Tibial artery (tissue), 4 donors: ENCODE results near the gene PTH2R.
"Not testable (repeated sequence)": the region's sequence is repeated elsewhere in the genome, so short reads cannot be mapped to it uniquely, and the experiment has no call there.

Experiments used
- DNase-seq, 2 donors: peaks; one replicate each; pipeline ENCODE4 v3.0.0-alpha.2; 2019
- H3K27ac ChIP-seq, 2 donors: fragments of 200-600 bp; sonication (generic) in 1 of 2; 1 replicate in 1 of 2; 2 replicates in 1 of 2; pipeline ENCODE4 v1.5.1; 2018 to 2019; ENCODE audit warnings: mild to moderate bottlenecking in 1 of 2
- H3K27me3 ChIP-seq, 2 donors: fragments of 200-600 bp; sonication (generic) in 1 of 2; one replicate each; pipeline versions ENCODE4 v1.5.1 to v1.6.0; 2016 to 2019
- H3K36me3 ChIP-seq, 3 donors: fragments of 200-600 bp; sonication (generic) in 2 of 3; one replicate each; pipeline ENCODE4 v1.5.1; 2016 to 2019; ENCODE audit warnings: mild to moderate bottlenecking in 2 of 3
- H3K4me1 ChIP-seq, 4 donors: fragments of 200-600 bp; sonication (generic) in 2 of 4; 1 replicate in 3 of 4; 2 replicates in 1 of 4; pipeline ENCODE4 v1.5.1; 2016 to 2019
- H3K4me3 ChIP-seq, 2 donors: fragments of 200-600 bp; sonication (generic) in 1 of 2; 1 replicate in 1 of 2; 2 replicates in 1 of 2; pipeline ENCODE4 v1.5.1; 2018 to 2019; ENCODE audit warnings: mild to moderate bottlenecking in 2 of 2
- H3K9me3 ChIP-seq, 3 donors: fragments of 200-600 bp; sonication (generic) in 1 of 3; one replicate each; pipeline ENCODE4 v1.5.1; 2016 to 2019
- intact Hi-C: fragments of 100-400 bp; cut with DNase I; formaldehyde crosslinking; loops from one replicate; pipeline ENCODE4 v1.15.0; 2023; ENCODE audit warnings: low total_unique reads
- TF ChIP-seq, protein P1 (sequence below), 2 experiments: fragments of 200-600 bp in 1 of 2; fragments of 450-650 bp in 1 of 2; IDR thresholded peaks; one replicate each; pipeline ENCODE4 v1.5.1; 2017 to 2019; ENCODE audit warnings: antibody characterized with exemption in 2 of 2, mild to moderate bottlenecking in 1 of 2, moderate library complexity in 1 of 2

Gene PTH2R

DNA sequence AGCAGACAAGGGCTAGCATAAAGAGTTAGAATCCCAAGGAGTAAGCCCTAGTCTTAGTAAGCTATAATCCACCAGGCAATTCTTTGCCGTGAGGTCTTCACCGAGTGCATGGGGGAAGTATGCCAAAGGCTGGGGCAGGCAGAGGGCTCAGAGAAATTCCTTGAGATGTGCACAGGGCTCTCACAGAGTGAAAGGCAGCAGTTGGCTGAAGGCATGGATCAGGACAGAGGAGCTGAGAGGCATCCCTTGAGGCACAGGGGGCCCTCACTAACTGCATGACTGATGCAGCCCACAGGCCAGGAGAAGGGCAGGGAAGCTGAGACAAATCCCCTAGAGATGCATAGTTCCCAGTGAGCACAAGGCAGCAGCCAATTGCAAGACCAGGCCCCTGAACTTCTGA lies 34.1 kb downstream of the PTH2R start:
- Histone ChIP-seq H3K36me3 (no peaks in the 10 kb centered on the region), H3K4me1 (no peaks in the 10 kb centered on the region), H3K27me3 (no peaks in the 10 kb centered on the region), H3K4me3 (no peak overlapping the region), H3K27ac (no peak overlapping the region), H3K9me3 (no peaks in the 10 kb centered on the region)
- no peak for DNase-seq
- intact Hi-C loops = no loop called here
- TF ChIP-seq, protein P1, sequence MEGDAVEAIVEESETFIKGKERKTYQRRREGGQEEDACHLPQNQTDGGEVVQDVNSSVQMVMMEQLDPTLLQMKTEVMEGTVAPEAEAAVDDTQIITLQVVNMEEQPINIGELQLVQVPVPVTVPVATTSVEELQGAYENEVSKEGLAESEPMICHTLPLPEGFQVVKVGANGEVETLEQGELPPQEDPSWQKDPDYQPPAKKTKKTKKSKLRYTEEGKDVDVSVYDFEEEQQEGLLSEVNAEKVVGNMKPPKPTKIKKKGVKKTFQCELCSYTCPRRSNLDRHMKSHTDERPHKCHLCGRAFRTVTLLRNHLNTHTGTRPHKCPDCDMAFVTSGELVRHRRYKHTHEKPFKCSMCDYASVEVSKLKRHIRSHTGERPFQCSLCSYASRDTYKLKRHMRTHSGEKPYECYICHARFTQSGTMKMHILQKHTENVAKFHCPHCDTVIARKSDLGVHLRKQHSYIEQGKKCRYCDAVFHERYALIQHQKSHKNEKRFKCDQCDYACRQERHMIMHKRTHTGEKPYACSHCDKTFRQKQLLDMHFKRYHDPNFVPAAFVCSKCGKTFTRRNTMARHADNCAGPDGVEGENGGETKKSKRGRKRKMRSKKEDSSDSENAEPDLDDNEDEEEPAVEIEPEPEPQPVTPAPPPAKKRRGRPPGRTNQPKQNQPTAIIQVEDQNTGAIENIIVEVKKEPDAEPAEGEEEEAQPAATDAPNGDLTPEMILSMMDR (IDR thresholded peaks at IDR 0.05) = no peak

DNA sequence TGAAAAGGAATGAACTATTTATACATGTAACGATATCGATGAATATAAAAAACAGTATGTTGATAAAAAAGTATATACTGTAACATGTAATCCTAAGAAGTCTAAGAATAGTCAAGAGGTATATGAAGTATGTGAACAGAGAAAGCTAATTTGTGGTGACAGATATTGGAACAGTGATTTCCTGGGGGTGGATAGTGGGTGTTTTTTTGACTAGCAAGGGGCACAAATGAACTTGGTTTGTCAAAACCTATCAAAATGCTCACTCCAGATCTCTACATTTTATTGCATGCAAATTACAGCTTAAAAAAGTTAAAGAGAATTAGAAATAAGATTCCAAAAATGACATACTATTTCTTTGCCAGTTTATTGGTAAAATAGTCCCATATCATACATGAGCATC lies 35.4 kb downstream of the PTH2R start:
- no peak for DNase-seq
- H3K9me3 ChIP-seq = no peaks in the 10 kb centered on the region
- intact Hi-C loops = no loop called here
- H3K4me3 ChIP-seq = no peak overlapping the region
- TF ChIP-seq, protein P1 (IDR thresholded peaks at IDR 0.05) = no peak
- H3K4me1 ChIP-seq = no peaks in the 10 kb centered on the region
- no peak overlapping the region for H3K27ac ChIP-seq
- no peaks in the 10 kb centered on the region for H3K27me3 ChIP-seq
- H3K36me3 ChIP-seq = no peaks in the 10 kb centered on the region

DNA sequence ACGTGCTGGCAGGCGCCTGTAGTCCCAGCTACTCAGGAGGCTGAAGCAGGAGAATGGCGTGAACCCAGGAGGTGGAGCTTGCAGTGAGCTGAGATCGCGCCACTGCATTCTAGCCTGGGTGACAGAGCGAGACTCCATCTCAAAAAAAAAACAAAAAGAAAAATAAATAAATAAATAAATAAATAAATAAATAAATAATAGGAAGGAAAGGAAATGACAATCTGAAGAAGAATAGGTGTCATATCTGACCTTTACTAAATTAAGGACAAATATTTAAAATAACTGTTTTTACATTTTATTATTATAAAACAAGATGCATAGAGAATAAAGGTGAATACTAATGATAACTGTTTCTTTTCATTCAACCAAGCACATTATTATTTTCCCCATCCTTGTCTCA lies 40.9 kb downstream of the PTH2R start:
- H3K36me3 ChIP-seq, H3K27ac ChIP-seq, H3K9me3 ChIP-seq, DNase-seq, H3K27me3 ChIP-seq, intact Hi-C loops, H3K4me1 ChIP-seq, H3K4me3 ChIP-seq: not testable (repeated sequence)

DNA sequence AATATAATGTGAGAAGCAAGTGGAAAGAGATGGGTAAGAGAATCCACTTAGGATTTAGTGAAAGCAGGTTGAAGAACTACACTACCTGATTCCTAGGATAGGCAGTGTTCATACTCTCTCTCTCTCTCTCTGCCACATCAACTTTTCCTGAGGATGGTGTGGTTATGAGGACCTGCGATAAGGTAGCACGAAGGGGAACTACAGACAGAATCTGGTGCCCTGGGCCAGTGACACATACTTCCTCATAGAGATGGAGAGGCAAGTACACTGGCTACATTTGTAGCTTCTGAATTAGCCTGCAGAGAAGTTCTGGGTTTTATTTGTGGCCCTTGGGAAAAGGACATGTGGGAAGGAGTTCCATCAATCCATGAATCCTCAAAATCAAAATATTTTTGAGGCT lies 44.5 kb downstream of the PTH2R start:
- DNase-seq = no peak
- TF ChIP-seq, protein P1 (IDR thresholded peaks at IDR 0.05) = no peak
- Histone ChIP-seq H3K27ac (no peak overlapping the region), H3K4me1 (no peaks in the 10 kb centered on the region), H3K4me3 (no peak overlapping the region), H3K9me3 (no peaks in the 10 kb centered on the region), H3K27me3 (no peaks in the 10 kb centered on the region), H3K36me3 (no peaks in the 10 kb centered on the region)
- intact Hi-C loops = no loop called here

DNA sequence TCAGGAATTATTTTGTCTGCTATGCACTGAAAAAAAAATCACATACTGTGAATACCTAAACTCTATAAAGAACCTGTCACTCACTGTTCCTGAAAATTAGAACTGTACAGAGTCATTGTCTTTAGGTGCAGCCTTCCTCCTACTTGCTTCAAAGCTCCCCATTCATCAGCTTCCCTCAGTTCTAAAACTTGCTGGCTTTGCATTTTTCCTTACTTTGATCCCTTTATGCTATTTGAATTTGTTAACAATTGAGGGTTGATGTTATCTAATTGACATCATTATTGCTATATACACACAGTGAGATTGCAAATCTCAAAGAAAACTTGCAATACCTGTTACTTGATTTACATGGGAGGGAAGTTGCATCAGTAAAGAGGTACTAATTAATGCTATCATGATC lies 48.3 kb downstream of the PTH2R start:
- no peak overlapping the region for H3K27ac ChIP-seq
- intact Hi-C loops = no loop called here
- H3K4me1 ChIP-seq = no peaks in the 10 kb centered on the region
- no peak overlapping the region for H3K4me3 ChIP-seq
- H3K36me3 ChIP-seq = no peaks in the 10 kb centered on the region
- no peaks in the 10 kb centered on the region for H3K9me3 ChIP-seq
- no peaks in the 10 kb centered on the region for H3K27me3 ChIP-seq
- no peak for DNase-seq
- TF ChIP-seq, protein P1 (IDR thresholded peaks at IDR 0.05) = no peak

DNA sequence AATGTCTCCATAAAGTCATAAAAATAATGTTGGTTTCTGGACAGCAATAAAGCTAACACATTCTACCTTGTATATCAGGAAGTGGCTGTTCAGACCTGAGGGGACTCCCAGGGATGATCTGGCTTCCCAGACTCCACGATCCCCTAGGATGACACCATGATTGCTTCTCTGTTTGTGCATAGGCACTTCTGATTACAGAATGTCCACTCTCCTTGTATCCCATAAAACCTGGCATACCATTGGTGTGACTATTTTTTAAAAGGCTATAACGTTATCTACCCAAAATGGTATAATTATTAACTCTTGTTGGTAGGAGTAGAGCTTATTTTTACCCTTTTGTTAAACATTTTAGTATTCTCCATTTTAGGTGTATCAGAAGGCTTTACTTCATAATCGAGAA lies 57.1 kb downstream of the PTH2R start:
- Histone ChIP-seq H3K27me3 (no peaks in the 10 kb centered on the region), H3K36me3 (no peaks in the 10 kb centered on the region), H3K4me1 (no peaks in the 10 kb centered on the region), H3K9me3 (no peaks in the 10 kb centered on the region), H3K4me3 (no peak overlapping the region), H3K27ac (no peak overlapping the region)
- intact Hi-C loops = no loop called here
- TF ChIP-seq, protein P1 (IDR thresholded peaks at IDR 0.05) = no peak
- DNase-seq = no peak
